Adrenal gland (tissue), 5 donors: ENCODE measurements around the gene TSPEAR.
A peak's percentile ranks its signal among the peaks of the same experiment; 100 is the strongest.
"Not testable (repeated sequence)": the region's sequence is repeated elsewhere in the genome, so short reads cannot be mapped to it uniquely, and the experiment has no call there.

Experiments used
- POLR2A ChIP-seq, 2 donors: fragments of 450-650 bp; IDR thresholded peaks; one replicate each; pipeline ENCODE4 v1.6.1; 2017; ENCODE audit warnings: antibody characterized with exemption in 2 of 2, mild to moderate bottlenecking in 2 of 2, moderate library complexity in 1 of 2
- TF ChIP-seq, protein P1 (sequence below), 6 experiments: fragments of 450-650 bp in 4 of 6; fragments of 200-600 bp in 2 of 6; sonication (generic) in 1 of 6; IDR thresholded peaks; 1 replicate in 5 of 6; 2 replicates in 1 of 6; pipeline versions ENCODE4 v1.5.1 to v1.8.0; 2016 to 2021; ENCODE audit warnings: antibody characterized with exemption in 6 of 6, mild to moderate bottlenecking in 2 of 6, moderate library complexity in 1 of 6
- donor health status: DM: no; HTN: no; CAD: no.

DNA sequence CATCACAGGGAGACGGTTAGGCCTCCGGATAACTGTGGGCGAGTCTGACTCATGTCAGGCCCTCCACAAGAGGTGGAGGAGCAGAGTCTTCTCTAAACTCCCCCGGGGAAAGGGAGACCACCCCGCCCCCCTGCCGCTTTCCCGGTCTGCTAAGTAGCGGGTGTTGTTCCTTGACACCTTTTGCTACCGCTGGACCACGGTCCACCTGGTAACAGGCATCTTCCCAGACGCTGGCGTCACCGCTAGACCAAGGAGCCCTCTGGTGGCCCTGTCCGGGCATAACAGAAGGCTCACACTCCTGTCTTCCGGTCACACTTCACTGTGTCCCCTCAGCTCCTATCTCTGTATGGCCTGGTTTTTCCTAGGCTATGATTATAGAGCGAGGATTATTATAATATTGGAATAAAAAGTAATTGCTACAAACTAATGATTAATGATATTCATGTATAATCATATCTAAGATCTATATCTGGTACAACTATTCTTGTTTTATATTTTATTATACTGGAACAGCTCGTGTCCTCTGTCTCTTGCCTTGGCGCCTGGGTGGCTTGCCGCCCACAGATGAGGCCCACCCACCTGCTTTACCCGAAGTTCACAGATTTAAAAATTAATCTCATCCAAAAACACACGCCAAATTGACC, 231.7 kb downstream of the TSPEAR start:
- TF ChIP-seq, protein P1, sequence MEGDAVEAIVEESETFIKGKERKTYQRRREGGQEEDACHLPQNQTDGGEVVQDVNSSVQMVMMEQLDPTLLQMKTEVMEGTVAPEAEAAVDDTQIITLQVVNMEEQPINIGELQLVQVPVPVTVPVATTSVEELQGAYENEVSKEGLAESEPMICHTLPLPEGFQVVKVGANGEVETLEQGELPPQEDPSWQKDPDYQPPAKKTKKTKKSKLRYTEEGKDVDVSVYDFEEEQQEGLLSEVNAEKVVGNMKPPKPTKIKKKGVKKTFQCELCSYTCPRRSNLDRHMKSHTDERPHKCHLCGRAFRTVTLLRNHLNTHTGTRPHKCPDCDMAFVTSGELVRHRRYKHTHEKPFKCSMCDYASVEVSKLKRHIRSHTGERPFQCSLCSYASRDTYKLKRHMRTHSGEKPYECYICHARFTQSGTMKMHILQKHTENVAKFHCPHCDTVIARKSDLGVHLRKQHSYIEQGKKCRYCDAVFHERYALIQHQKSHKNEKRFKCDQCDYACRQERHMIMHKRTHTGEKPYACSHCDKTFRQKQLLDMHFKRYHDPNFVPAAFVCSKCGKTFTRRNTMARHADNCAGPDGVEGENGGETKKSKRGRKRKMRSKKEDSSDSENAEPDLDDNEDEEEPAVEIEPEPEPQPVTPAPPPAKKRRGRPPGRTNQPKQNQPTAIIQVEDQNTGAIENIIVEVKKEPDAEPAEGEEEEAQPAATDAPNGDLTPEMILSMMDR (IDR thresholded peaks at IDR 0.05) = peak; percentile 46 to 76 (median 68)
- TF ChIP-seq POLR2A (IDR thresholded peaks at IDR 0.05) = not testable (repeated sequence)
